Lower leg skin (tissue), 3 donors: ENCODE results near the gene UQCRH.

Experiments used
- POLR2A ChIP-seq, 2 donors: fragments of 450-650 bp; IDR thresholded peaks; one replicate each; pipeline ENCODE4 v1.6.1; 2016 to 2017; ENCODE audit warnings: antibody characterized with exemption in 2 of 2, mild to moderate bottlenecking in 1 of 2, moderate library complexity in 1 of 2
- TF ChIP-seq, protein P1 (sequence below), 3 donors: fragments of 450-650 bp; IDR thresholded peaks; one replicate each; pipeline ENCODE4 v1.5.1; 2016; ENCODE audit warnings: antibody characterized with exemption in 3 of 3, mild to moderate bottlenecking in 3 of 3, moderate library complexity in 2 of 3

GRCh38 chr1:46342677-46343350 is 39.3 kb downstream of the UQCRH start:
- TF ChIP-seq POLR2A (IDR thresholded peaks at IDR 0.05): no peak
- TF ChIP-seq, protein P1, sequence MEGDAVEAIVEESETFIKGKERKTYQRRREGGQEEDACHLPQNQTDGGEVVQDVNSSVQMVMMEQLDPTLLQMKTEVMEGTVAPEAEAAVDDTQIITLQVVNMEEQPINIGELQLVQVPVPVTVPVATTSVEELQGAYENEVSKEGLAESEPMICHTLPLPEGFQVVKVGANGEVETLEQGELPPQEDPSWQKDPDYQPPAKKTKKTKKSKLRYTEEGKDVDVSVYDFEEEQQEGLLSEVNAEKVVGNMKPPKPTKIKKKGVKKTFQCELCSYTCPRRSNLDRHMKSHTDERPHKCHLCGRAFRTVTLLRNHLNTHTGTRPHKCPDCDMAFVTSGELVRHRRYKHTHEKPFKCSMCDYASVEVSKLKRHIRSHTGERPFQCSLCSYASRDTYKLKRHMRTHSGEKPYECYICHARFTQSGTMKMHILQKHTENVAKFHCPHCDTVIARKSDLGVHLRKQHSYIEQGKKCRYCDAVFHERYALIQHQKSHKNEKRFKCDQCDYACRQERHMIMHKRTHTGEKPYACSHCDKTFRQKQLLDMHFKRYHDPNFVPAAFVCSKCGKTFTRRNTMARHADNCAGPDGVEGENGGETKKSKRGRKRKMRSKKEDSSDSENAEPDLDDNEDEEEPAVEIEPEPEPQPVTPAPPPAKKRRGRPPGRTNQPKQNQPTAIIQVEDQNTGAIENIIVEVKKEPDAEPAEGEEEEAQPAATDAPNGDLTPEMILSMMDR (IDR thresholded peaks at IDR 0.05): no peak
